ENCODE data around the gene STAP2. TPM values are rescaled to one million over a fixed set of nuclear protein-coding genes. Genes with fewer than 3 reads are reported as not detected.
A peak's percentile ranks its signal among the peaks of the same experiment; 100 is the strongest.

Gene STAP2
- total RNA-seq, 1 donor from 2014 or later = 4.1 TPM

- no peak overlapping the region for H3K4me3 Mint-ChIP-seq
Measured at GRCh38 chr19:4379383-4380253, 41.0 kb upstream of the STAP2 start.

GRCh38 chr19:4378886-4379285 lies 40.3 kb upstream of the STAP2 start:
- TF ChIP-seq, protein P1, sequence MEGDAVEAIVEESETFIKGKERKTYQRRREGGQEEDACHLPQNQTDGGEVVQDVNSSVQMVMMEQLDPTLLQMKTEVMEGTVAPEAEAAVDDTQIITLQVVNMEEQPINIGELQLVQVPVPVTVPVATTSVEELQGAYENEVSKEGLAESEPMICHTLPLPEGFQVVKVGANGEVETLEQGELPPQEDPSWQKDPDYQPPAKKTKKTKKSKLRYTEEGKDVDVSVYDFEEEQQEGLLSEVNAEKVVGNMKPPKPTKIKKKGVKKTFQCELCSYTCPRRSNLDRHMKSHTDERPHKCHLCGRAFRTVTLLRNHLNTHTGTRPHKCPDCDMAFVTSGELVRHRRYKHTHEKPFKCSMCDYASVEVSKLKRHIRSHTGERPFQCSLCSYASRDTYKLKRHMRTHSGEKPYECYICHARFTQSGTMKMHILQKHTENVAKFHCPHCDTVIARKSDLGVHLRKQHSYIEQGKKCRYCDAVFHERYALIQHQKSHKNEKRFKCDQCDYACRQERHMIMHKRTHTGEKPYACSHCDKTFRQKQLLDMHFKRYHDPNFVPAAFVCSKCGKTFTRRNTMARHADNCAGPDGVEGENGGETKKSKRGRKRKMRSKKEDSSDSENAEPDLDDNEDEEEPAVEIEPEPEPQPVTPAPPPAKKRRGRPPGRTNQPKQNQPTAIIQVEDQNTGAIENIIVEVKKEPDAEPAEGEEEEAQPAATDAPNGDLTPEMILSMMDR (conservative IDR thresholded peaks at IDR 0.05) = no peak
- no peaks in the 10 kb centered on the region for H3K9me3 Mint-ChIP-seq
- H3K4me3 Mint-ChIP-seq = no peak overlapping the region
- DNase-seq (ENCODE audit: low read depth, low spot score) = no peak
- peaks cover 24% of the 10 kb centered on the region for H3K4me1 Mint-ChIP-seq
- H3K36me3 Mint-ChIP-seq (ENCODE audit: low read depth) = no peaks in the 10 kb centered on the region
- H3K27me3 Mint-ChIP-seq (ENCODE audit: low read depth) = no peaks in the 10 kb centered on the region
- no peak overlapping the region for H3K27ac Mint-ChIP-seq (ENCODE audit: unreplicated experiment)

More at GRCh38 chr19:4379383-4380253, 41.0 kb upstream of the STAP2 start:
- no peaks in the 10 kb centered on the region for H3K9me3 Mint-ChIP-seq
- peak overlapping the region; percentile 44 for H3K27ac Mint-ChIP-seq (ENCODE audit: unreplicated experiment)
- DNase-seq (ENCODE audit: low read depth, low spot score) = no peak
- no peaks in the 10 kb centered on the region for H3K36me3 Mint-ChIP-seq (ENCODE audit: low read depth)
- peaks cover 21% of the 10 kb centered on the region for H3K4me1 Mint-ChIP-seq
- H3K27me3 Mint-ChIP-seq (ENCODE audit: low read depth) = no peaks in the 10 kb centered on the region
- TF ChIP-seq, protein P1 (conservative IDR thresholded peaks at IDR 0.05) = no peak

DNA sequence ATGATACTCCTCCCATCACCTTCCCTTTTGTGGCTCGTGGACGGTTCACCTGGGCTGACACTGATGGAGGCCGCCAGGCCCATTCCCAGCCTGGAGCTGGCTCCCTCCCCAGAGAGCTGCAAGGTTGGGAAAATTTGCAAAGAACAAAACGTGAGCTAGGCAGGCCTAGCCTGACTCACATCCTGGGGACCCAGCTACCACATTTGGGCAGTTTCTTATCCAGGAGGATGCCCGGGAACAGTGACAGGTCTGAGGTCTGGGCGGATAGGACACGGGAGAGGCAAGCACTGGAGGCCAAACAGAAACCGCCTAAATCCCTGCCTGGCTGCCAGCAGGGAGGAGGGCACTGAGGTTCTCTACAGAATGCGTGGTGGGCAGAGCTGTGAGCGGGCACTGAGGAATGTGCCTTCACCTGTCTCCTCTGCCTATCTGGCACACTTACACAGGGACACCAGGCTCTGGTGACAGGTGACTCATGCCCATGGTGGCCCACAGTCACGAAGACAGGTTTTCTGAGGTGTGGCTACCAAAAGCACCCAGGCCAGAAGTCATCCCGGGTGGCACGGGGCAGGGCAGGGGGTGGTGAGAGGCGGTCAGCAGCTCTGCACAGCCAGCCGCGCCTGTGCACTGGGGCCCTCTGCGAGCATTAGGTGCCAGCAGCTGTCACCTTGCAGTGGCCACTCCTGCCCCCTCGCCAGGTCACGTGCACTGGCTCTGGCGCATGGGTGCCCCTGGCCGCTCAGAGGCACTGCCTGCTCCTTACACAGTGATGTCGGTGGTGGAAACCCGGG lies 38.6 kb upstream of the STAP2 start:
- Mint-ChIP-seq H3K27ac (ENCODE audit: unreplicated experiment) (no peak overlapping the region), H3K9me3 (no peaks in the 10 kb centered on the region), H3K4me1 (peaks cover 27% of the 10 kb centered on the region), H3K4me3 (no peak overlapping the region), H3K27me3 (ENCODE audit: low read depth) (no peaks in the 10 kb centered on the region), H3K36me3 (ENCODE audit: low read depth) (no peaks in the 10 kb centered on the region)
- TF ChIP-seq, protein P1 (conservative IDR thresholded peaks at IDR 0.05) = no peak
- no peak for DNase-seq (ENCODE audit: low read depth, low spot score)

DNA sequence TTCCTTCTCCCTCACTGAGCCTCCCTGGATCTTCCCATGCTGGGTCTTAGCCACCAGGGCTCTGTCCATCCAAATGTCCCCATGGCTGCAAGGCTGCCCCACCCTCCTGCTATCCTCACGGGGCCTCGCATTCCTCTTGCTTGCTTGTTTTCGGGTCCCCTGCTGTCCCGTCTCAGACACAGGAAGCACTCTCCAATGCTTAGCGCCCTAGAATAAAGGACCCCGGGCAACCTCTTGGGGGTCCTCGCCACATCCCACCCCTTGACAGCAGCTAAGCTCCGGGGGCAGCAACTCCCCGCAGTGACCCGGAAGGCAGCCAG lies 38.0 kb upstream of the STAP2 start:
- TF ChIP-seq, protein P1 (conservative IDR thresholded peaks at IDR 0.05) = no peak
- no peak for DNase-seq (ENCODE audit: low read depth, low spot score)
- no peak overlapping the region for H3K4me3 Mint-ChIP-seq
- peaks cover 27% of the 10 kb centered on the region for H3K4me1 Mint-ChIP-seq
- no peaks in the 10 kb centered on the region for H3K36me3 Mint-ChIP-seq (ENCODE audit: low read depth)
- H3K27me3 Mint-ChIP-seq (ENCODE audit: low read depth) = no peaks in the 10 kb centered on the region
- no peak overlapping the region for H3K27ac Mint-ChIP-seq (ENCODE audit: unreplicated experiment)
- H3K9me3 Mint-ChIP-seq = no peaks in the 10 kb centered on the region

- no peaks in the 10 kb centered on the region for H3K27me3 Mint-ChIP-seq (ENCODE audit: low read depth)
- H3K9me3 Mint-ChIP-seq = no peaks in the 10 kb centered on the region
- no peaks in the 10 kb centered on the region for H3K36me3 Mint-ChIP-seq (ENCODE audit: low read depth)
- no peak for DNase-seq (ENCODE audit: low read depth, low spot score)
- TF ChIP-seq, protein P1 (conservative IDR thresholded peaks at IDR 0.05) = no peak
- peak overlapping the region; percentile 45 for H3K4me3 Mint-ChIP-seq
- H3K4me1 Mint-ChIP-seq = peaks cover 27% of the 10 kb centered on the region
- H3K27ac Mint-ChIP-seq (ENCODE audit: unreplicated experiment) = peak overlapping the region; percentile 7
Measured at GRCh38 chr19:4376028-4376670, 37.5 kb upstream of the STAP2 start.
